Neuron (in vitro differentiated cells): ENCODE measurements around the gene SPRN.
"Not testable (repeated sequence)": the region's sequence is repeated elsewhere in the genome, so short reads cannot be mapped to it uniquely, and the experiment has no call there.

ENCODE experiments used
- H2AFZ ChIP-seq: one replicate; pipeline ENCODE4 v1.6.1; 2013; ENCODE audit warnings: low read depth, mild to moderate bottlenecking, inconsistent platforms, low read length, moderate library complexity
- H3K27me3 ChIP-seq: one replicate; pipeline ENCODE4 v1.6.1; 2013; ENCODE audit warnings: low read length; ENCODE audit not compliant: insufficient read depth
- H3K36me3 ChIP-seq: one replicate; pipeline ENCODE4 v1.6.1; 2013; ENCODE audit warnings: low read length; ENCODE audit not compliant: insufficient read depth
- H3K4me1 ChIP-seq: one replicate; pipeline ENCODE4 v1.6.1; 2013; ENCODE audit warnings: low read length; ENCODE audit not compliant: insufficient read depth
- H3K4me3 ChIP-seq: 2 replicates; pipeline ENCODE4 v1.5.1; 2013; ENCODE audit warnings: mild to moderate bottlenecking, low read length, moderate library complexity
- H3K9me3 ChIP-seq: one replicate; pipeline ENCODE4 v1.6.1; 2013; ENCODE audit warnings: low read length

The SPRN gene

DNA sequence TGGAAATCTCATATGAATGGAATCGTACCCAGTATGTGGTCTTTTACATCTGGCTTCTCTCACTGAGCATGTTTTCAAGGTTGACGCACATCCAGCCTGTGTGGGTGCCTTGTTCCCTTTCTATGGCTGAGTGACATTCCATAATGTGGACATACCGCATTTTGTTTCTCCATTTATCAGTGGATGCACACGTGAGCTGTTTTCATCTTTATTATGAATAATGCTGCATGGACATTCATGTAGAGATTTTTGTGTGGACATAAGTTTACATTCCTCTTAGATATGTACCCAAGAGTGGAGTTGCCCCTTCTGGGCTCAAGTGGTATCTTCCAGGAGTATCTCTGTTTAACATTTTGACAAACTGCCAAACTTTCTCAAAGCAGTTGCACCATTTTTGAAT, 28.0 kb upstream of the SPRN start:
- H3K9me3 ChIP-seq = no peaks in the 10 kb centered on the region
- H3K36me3 ChIP-seq = no peaks in the 10 kb centered on the region
- H3K4me3 ChIP-seq = no peak overlapping the region
- no peak overlapping the region for H2AFZ ChIP-seq
- no peaks in the 10 kb centered on the region for H3K4me1 ChIP-seq
- no peaks in the 10 kb centered on the region for H3K27me3 ChIP-seq

DNA sequence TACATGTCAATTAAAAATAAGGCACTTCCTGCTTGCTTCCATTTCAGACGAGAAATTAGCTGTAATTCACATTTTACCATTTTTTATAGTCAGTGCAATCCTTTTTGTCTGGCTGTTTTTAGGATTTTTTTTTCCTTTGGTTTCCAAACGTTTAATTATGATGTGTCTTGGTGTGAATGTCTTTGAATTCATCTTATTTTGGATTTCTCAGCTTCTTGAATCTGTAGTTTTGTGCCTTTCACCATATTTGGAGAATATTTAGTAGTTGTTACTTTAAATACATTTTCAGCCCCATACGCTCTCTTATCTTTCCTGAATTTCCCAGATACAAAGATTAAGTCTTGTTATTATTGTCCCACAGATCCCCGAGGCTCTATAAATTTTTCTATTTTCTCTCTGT, 26.9 kb upstream of the SPRN start:
- H3K4me1 ChIP-seq = no peaks in the 10 kb centered on the region
- H3K36me3 ChIP-seq = no peaks in the 10 kb centered on the region
- H3K27me3 ChIP-seq = no peaks in the 10 kb centered on the region
- H2AFZ ChIP-seq = no peak overlapping the region
- peaks cover 1% of the 10 kb centered on the region for H3K9me3 ChIP-seq
- no peak overlapping the region for H3K4me3 ChIP-seq

DNA sequence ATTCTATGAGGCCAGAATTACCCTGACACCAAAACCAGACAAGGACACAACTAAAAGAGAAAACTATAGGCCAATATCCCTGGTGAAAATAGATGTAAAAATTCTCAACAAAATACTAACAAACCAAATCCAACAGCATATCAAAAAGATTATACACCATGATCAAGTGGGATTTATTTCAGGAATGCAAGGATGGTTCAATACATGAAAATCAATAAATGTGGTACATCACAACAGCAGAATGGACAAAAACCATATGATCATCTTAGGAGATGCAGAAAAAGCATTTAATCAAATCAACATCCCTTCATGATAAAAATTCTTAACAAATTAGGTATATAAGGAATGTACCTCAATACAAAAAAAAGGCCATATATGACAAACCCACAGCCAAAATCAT, 23.7 kb upstream of the SPRN start:
- H3K4me3 ChIP-seq = no peak overlapping the region
- no peak overlapping the region for H2AFZ ChIP-seq
- no peaks in the 10 kb centered on the region for H3K27me3 ChIP-seq
- no peaks in the 10 kb centered on the region for H3K36me3 ChIP-seq
- no peaks in the 10 kb centered on the region for H3K4me1 ChIP-seq
- H3K9me3 ChIP-seq = peaks cover 6% of the 10 kb centered on the region

GRCh38 chr10:133446979-133447378, 22.6 kb upstream of the SPRN start:
- Histone ChIP-seq H3K4me3 (no peak overlapping the region), H3K36me3 (no peaks in the 10 kb centered on the region), H3K9me3 (peaks cover 6% of the 10 kb centered on the region), H3K27me3 (no peaks in the 10 kb centered on the region), H2AFZ (no peak overlapping the region), H3K4me1 (no peaks in the 10 kb centered on the region)

- Histone ChIP-seq H3K4me1 (no peaks in the 10 kb centered on the region), H2AFZ (no peak overlapping the region), H3K36me3 (no peaks in the 10 kb centered on the region), H3K9me3 (peaks cover 6% of the 10 kb centered on the region), H3K27me3 (no peaks in the 10 kb centered on the region), H3K4me3 (no peak overlapping the region)
These were observed 21.6 kb upstream of the SPRN start for GRCh38 chr10:133445751-133446708.

GRCh38 chr10:133445268-133445732, 20.9 kb upstream of the SPRN start:
- H3K9me3 ChIP-seq = peaks cover 6% of the 10 kb centered on the region
- H3K4me3 ChIP-seq = no peak overlapping the region
- no peaks in the 10 kb centered on the region for H3K4me1 ChIP-seq
- H2AFZ ChIP-seq = no peak overlapping the region
- H3K36me3 ChIP-seq = no peaks in the 10 kb centered on the region
- H3K27me3 ChIP-seq = no peaks in the 10 kb centered on the region

DNA sequence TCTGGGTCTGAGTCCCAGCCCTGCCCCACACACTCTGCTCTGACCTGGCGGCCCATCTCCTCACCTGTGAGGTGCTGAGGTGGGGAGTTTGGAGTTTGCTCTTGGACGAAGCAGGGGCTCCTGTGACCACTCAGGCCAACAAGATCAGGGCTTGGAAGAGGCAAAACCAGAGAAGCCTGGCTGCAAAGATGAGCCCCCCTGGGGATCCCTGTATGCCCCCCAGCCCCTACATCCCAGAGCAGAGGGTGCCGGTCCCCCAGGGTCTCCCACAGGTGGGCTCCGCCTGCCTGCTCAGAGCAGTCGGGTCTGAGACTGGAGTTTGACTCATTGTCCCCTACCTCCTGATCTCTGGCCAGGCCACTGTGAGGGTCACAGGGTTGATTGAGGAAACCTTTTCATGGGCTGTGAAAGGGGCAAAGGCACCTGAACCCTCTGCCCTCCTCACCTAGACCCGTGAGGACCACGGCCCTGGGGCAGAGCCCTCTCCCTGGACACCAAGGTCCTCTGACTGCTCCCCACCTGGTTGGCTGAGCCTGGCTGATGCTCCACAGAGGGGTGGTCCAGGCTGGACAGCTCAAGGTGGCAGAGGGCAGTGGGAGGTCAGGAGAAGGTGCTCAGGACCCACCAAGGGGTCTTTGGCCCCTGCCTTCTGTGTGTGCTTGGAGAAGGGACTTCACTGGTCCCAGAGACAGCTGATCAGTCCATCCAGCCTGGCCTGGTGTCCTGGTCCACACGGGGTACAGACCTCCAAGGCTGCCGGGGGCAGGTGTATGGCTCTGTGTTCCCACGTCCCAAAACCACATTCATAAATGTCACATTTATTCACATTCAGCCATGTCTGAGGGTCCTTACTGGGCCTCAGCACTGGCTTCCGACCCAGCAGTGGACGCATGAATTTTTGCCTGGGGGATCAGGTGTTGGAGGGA, 20.2 kb upstream of the SPRN start:
- peaks cover 6% of the 10 kb centered on the region for H3K9me3 ChIP-seq
- no peaks in the 10 kb centered on the region for H3K4me1 ChIP-seq
- no peak overlapping the region for H3K4me3 ChIP-seq
- no peaks in the 10 kb centered on the region for H3K27me3 ChIP-seq
- H3K36me3 ChIP-seq = no peaks in the 10 kb centered on the region
- no peak overlapping the region for H2AFZ ChIP-seq

DNA sequence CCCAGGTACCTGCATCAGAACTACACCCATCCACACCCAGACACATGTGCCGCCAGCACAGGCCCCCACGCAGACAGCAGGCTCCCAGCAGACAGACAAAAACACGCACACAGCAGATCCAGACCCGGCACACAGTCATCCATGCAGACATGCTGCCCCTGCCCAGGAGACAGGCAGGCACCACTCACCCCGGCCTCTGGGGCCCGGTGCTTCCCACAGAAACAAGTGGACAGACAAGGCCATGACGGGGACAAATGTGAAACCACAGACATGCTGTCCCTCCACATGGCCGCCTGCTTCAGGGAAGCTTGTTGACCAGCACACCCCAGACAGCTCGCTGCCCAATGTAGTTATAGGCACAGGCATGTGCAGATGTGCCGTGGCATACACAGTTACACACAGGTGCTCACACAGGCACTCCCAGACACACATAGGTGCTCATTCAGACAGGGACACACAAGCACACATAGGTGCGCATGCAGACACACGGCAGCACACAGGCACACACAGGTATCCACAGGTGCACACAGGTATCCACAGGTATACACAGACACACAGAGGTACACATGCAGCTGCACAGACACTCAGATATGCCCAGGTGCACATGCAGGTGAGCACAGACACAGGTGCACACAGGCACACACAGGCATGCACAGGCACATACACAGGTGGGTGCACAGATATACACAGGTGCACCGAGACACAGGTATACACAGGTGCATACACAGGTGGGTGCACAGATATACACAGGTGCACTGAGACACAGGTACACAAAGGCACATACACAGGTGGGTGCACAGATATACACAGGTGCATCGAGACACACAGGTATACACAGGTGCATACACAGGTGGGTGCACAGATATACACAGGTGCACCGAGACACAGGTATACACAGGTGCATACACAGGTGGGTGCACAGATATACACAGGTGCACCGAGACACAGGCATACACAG, 18.8 kb upstream of the SPRN start:
- Histone ChIP-seq H3K4me3 (no peak overlapping the region), H3K36me3 (no peaks in the 10 kb centered on the region), H2AFZ (no peak overlapping the region), H3K9me3 (peaks cover 6% of the 10 kb centered on the region), H3K4me1 (no peaks in the 10 kb centered on the region), H3K27me3 (no peaks in the 10 kb centered on the region)

DNA sequence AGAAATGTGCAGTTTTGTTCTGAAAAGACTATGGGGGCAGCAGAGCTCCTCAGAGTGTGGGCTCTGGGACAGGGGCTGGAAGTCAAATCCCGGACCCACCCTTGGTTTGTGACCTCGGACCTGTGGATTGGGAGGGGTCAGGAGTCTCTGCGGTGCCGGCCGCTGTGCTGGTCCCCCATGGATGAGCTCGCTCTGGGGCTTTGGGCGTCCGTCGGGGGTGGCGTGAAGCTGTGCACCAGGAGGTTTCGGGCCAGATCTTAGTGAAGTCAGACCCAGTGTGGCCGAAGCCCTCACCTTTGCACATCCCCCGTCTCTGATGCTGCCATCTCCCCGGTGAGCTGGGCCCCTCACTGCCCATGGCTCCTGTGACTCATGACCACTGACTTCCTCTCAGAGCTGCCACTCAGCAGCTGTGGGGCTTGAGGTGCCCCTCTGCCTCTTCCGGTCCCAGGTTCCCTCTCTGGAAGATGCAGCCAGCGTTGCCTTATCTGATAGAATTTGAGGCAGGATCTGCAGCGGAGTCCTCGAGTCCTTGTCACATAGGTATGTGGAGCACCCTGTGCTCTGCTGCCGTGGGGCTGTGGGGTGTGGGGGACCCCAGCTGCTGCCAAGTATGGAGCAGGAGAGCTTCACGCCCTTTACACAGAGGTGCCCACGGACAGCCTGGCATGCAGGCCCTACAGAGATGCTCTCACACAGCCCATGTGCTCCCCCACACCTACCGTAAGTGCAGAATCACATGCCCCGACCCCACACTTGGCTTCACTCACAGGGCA, 18.0 kb upstream of the SPRN start:
- H2AFZ ChIP-seq = no peak overlapping the region
- H3K9me3 ChIP-seq = peaks cover 6% of the 10 kb centered on the region
- no peaks in the 10 kb centered on the region for H3K4me1 ChIP-seq
- H3K27me3 ChIP-seq = no peaks in the 10 kb centered on the region
- H3K36me3 ChIP-seq = no peaks in the 10 kb centered on the region
- no peak overlapping the region for H3K4me3 ChIP-seq

DNA sequence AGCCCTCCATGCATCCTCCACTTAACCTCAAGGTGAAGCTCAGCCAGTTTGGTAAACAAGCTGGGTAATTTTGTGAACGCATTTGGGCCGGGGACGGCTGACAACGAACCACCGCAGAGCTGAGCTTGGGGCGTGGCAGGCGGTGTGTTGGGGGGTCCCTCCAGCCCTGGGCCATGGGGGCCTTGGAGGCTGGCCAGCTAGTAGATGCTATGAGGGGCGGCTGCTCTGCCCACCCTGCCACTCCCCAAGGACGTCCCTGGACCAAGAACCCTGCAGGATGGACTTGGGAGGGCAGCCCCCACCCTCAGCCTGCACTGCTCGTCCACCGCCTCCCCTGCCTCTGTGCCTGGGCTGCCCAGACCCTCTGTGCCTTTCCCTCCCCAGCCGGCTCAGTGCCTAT, 17.4 kb upstream of the SPRN start:
- Histone ChIP-seq H3K4me3 (no peak overlapping the region), H3K4me1 (no peaks in the 10 kb centered on the region), H3K36me3 (no peaks in the 10 kb centered on the region), H2AFZ (no peak overlapping the region), H3K9me3 (peaks cover 6% of the 10 kb centered on the region), H3K27me3 (no peaks in the 10 kb centered on the region)

- not testable (repeated sequence) for H3K4me1 ChIP-seq, H2AFZ ChIP-seq, H3K4me3 ChIP-seq, H3K27me3 ChIP-seq, H3K36me3 ChIP-seq, H3K9me3 ChIP-seq
These were observed 16.9 kb upstream of the SPRN start for GRCh38 chr10:133441356-133441755.
